Upper lobe of left lung (tissue), 6 donors: Measurements from ENCODE around the gene SERTM1. TPM values are rescaled to one million over a fixed set of nuclear protein-coding genes. Genes with fewer than 3 reads are reported as not detected.

ENCODE experiments used
- ATAC-seq, 2 donors: fragments of 200-7000 bp; cut with Tn5 transposase; one replicate each; pipeline ENCODE4 v1.9.1; 2022; ENCODE audit warnings: mild to moderate bottlenecking in 2 of 2, moderate library complexity in 2 of 2; ENCODE audit not compliant: low FRiP score in 2 of 2
- DNase-seq, 2 donors: peaks; one replicate each; pipeline ENCODE4 v3.0.0-alpha.2; 2019 to 2020
- H3K27ac ChIP-seq, 4 donors: fragments of 200-600 bp; sonication (generic); one replicate each; pipeline ENCODE4 v1.5.1; 2016 to 2019
- H3K27me3 ChIP-seq, 4 donors: fragments of 200-600 bp; sonication (generic); one replicate each; pipeline ENCODE4 v1.5.1; 2017 to 2019
- H3K36me3 ChIP-seq, 4 donors: fragments of 200-600 bp; sonication (generic); one replicate each; pipeline ENCODE4 v1.5.1; 2016 to 2019
- H3K4me1 ChIP-seq, 4 donors: fragments of 200-600 bp; sonication (generic); one replicate each; pipeline ENCODE4 v1.5.1; 2018 to 2019
- H3K4me3 ChIP-seq, 4 donors: fragments of 200-600 bp; sonication (generic); one replicate each; pipeline ENCODE4 v1.5.1; 2017 to 2019; ENCODE audit warnings: mild to moderate bottlenecking in 2 of 4, moderate library complexity in 1 of 4
- H3K9me3 ChIP-seq, 4 donors: fragments of 200-600 bp; sonication (generic); one replicate each; pipeline ENCODE4 v1.5.1; 2018 to 2019
- EP300 ChIP-seq, 4 donors: sonication (generic); formaldehyde crosslinking; IDR thresholded peaks; one replicate each; pipeline ENCODE4 v1.5.1; 2017; ENCODE audit warnings: antibody characterized with exemption in 4 of 4, control low read depth in 2 of 4
- POLR2A ChIP-seq, 4 donors: fragments of 450-650 bp; IDR thresholded peaks; one replicate each; pipeline ENCODE4 v1.5.1; 2016 to 2017; ENCODE audit warnings: antibody characterized with exemption in 4 of 4, mild to moderate bottlenecking in 2 of 4
- POLR2AphosphoS5 ChIP-seq, 2 donors: sonication (generic); formaldehyde crosslinking; IDR thresholded peaks; one replicate each; pipeline ENCODE4 v1.5.1; 2017; ENCODE audit warnings: antibody characterized with exemption in 2 of 2
- WGBS, 2 donors: methylation state at CpG; one replicate each; pipeline ENCODE4 v1.1.5; 2017 to 2018; 5-methylcytosine and 5-hydroxymethylcytosine counted together
- total RNA-seq, 6 donors: library from RNA; depleted of rRNA in 4 of 6; stranded (reverse); fragments of >200 nt in 4 of 6; gene quantifications; one replicate each; pipeline versions ENCODE4 v1.1.0 to v1.2.1, GENCODE V29; 2016 to 2021
- TF ChIP-seq, protein P1 (sequence below), 6 experiments: fragments of 450-650 bp in 4 of 6; fragments of 200-600 bp in 2 of 6; sonication (generic) in 2 of 6; IDR thresholded peaks; one replicate each; pipeline ENCODE4 v1.5.1; 2016 to 2019; ENCODE audit warnings: antibody characterized with exemption in 6 of 6
- donor health status: DM: no; HTN: no; CAD: no; lungs with moderate emphysema.
- donor health status: DM: no; HTN: yes; CAD: no; lungs with severe emphysema.

SERTM1 gene
- total RNA-seq, 6 donors from 2014 or later, result 3.0 to 7.3 (median 3.8) TPM; not detected in 1

DNA sequence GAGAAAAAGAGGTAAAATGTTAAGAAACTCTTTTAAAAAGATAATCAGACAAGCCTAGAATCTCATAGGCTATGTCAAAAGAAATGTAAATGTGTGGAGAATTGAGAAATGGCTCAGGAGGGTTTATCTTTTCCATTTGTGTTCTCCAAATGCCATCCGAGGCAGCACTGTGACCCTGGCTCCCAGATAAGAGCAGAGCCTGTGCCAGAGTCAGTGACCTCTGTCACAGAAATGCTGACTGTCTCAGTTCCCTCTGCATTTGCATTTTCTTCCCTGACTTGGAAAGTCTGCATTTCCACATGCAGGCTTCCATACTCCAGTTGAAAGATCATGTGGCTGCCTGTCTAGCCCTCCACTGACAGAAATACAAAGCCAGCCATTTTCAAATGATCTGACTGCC, 42.0 kb downstream of the SERTM1 start:
- WGBS, 2 donors, result 50 to 52% methylated on average over 1 of the region's 1 CpG
- no peaks in the 10 kb centered on the region for H3K27me3 ChIP-seq
- H3K4me3 ChIP-seq, result no peak overlapping the region
- no peak overlapping the region for H3K27ac ChIP-seq
- DNase-seq (no peak), ATAC-seq (no peak)
- no peaks in the 10 kb centered on the region for H3K36me3 ChIP-seq
- no peaks in the 10 kb centered on the region for H3K4me1 ChIP-seq
- H3K9me3 ChIP-seq, result no peaks in the 10 kb centered on the region
- TF ChIP-seq POLR2A (IDR thresholded peaks at IDR 0.05) (no peak), EP300 (IDR thresholded peaks at IDR 0.05) (no peak), POLR2AphosphoS5 (IDR thresholded peaks at IDR 0.05) (no peak)
- TF ChIP-seq, protein P1, sequence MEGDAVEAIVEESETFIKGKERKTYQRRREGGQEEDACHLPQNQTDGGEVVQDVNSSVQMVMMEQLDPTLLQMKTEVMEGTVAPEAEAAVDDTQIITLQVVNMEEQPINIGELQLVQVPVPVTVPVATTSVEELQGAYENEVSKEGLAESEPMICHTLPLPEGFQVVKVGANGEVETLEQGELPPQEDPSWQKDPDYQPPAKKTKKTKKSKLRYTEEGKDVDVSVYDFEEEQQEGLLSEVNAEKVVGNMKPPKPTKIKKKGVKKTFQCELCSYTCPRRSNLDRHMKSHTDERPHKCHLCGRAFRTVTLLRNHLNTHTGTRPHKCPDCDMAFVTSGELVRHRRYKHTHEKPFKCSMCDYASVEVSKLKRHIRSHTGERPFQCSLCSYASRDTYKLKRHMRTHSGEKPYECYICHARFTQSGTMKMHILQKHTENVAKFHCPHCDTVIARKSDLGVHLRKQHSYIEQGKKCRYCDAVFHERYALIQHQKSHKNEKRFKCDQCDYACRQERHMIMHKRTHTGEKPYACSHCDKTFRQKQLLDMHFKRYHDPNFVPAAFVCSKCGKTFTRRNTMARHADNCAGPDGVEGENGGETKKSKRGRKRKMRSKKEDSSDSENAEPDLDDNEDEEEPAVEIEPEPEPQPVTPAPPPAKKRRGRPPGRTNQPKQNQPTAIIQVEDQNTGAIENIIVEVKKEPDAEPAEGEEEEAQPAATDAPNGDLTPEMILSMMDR (IDR thresholded peaks at IDR 0.05), result no peak

DNA sequence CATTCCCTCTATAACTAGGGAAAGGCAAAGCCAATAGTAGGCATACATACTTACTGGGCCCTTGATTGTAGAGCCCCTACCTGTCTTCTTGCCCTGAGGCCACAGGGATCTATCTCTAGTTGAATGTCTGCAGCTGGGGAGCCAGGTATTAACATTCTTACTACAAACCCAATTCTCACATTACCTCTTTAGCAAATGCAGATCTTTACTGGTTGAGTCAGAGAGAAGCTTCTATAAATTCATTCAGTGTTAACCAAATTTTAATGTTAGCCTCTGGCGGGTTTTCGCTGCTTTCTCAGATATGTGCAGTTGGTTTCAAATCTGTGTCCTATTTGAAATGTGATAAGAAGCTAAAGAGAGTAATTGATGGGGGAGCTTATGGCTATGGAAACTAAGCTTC, 43.2 kb downstream of the SERTM1 start:
- ATAC-seq (no peak), DNase-seq (no peak)
- TF ChIP-seq EP300 (IDR thresholded peaks at IDR 0.05) (no peak), POLR2AphosphoS5 (IDR thresholded peaks at IDR 0.05) (no peak), POLR2A (IDR thresholded peaks at IDR 0.05) (no peak)
- TF ChIP-seq, protein P1 (IDR thresholded peaks at IDR 0.05), result no peak
- no peaks in the 10 kb centered on the region for H3K27me3 ChIP-seq
- WGBS, 2 donors, result 94 to 100% methylated on average over 2 of the region's 2 CpGs
- no peaks in the 10 kb centered on the region for H3K36me3 ChIP-seq
- H3K4me3 ChIP-seq, result no peak overlapping the region
- no peaks in the 10 kb centered on the region for H3K9me3 ChIP-seq
- H3K27ac ChIP-seq, result no peak overlapping the region
- no peaks in the 10 kb centered on the region for H3K4me1 ChIP-seq

DNA sequence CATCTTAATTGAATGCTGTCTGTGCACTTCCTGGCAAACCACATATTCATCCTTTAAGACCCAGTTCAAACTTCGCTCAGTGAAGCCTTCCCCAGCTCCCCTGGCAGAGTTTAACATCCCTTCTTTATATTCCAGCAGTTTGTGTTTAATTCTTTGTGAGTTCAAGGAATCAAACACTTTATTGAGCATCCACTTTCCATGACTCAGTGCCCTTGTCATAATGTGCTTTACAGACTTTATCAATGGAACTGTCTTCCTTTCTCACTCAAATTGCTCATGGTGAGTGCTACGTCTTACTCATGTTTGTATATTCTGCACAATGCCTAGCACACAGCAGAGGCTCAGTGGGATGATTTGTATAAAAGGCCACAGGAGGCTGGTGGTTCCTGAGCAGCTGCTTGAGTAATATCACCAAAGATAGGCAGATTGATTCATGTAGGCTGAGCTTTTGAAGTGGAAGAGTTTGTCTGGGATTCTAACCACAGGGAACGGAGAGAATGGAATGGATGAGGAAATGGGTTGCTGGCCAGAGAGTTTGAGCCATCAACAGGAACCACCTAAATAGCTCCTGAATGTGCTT, 44.2 kb downstream of the SERTM1 start:
- Histone ChIP-seq H3K4me3 (no peak overlapping the region), H3K9me3 (no peaks in the 10 kb centered on the region), H3K36me3 (no peaks in the 10 kb centered on the region), H3K27ac (no peak overlapping the region), H3K27me3 (no peaks in the 10 kb centered on the region), H3K4me1 (no peaks in the 10 kb centered on the region)
- no peak for ATAC-seq
- DNase-seq, result no peak
- WGBS, 2 donors, result 71 to 88% methylated on average over 3 of the region's 3 CpGs
- TF ChIP-seq EP300 (IDR thresholded peaks at IDR 0.05) (no peak), POLR2AphosphoS5 (IDR thresholded peaks at IDR 0.05) (no peak), POLR2A (IDR thresholded peaks at IDR 0.05) (no peak)
- TF ChIP-seq, protein P1 (IDR thresholded peaks at IDR 0.05), result no peak

DNA sequence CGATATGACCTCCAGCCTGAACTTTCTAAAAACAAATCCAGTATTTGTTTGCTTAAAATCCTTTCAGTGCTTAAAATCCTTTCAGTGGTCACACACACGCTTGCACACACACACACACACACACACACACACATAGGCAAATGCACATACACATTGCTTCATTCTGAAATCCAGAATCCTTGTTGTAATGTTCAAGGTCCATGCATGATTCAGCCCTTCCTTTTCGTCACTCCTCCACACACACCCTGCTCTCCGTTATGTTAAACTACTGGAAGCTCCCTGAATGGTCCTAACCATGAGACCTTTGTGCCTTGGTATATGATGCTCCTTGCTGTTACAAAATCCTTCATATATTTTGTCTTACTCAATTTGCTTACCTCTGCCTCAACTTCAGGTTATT, 44.9 kb downstream of the SERTM1 start:
- Histone ChIP-seq H3K36me3 (no peaks in the 10 kb centered on the region), H3K9me3 (no peaks in the 10 kb centered on the region), H3K27ac (no peak overlapping the region), H3K27me3 (no peaks in the 10 kb centered on the region), H3K4me1 (no peaks in the 10 kb centered on the region), H3K4me3 (no peak overlapping the region)
- WGBS, 2 donors, result 85 to 89% methylated on average over 4 of the region's 4 CpGs
- ATAC-seq (no peak), DNase-seq (no peak)
- TF ChIP-seq, protein P1 (IDR thresholded peaks at IDR 0.05), result no peak
- TF ChIP-seq EP300 (IDR thresholded peaks at IDR 0.05), result no peak
- no peak for TF ChIP-seq POLR2AphosphoS5 (IDR thresholded peaks at IDR 0.05)
- no peak for TF ChIP-seq POLR2A (IDR thresholded peaks at IDR 0.05)

DNA sequence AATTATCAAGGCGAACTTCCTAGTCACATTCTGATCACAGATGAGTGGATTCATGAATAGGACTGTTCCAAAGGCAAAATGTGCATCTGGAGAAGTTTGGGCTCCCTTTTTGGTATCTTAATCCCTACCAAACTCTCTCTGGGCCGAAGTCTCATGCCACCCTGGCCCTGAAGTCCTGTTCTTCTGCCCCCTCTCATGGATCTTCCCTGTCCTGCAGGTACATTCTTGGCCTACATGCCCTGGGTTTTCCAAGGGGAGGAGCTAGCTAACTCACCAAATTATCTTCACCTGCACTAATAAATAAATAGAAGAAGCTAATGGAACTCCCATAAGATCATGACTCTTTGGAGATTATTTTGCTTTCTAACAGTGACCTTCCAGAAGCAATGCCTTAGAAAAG, 50.3 kb downstream of the SERTM1 start:
- no peaks in the 10 kb centered on the region for H3K4me1 ChIP-seq
- 80 to 87% methylated on average over 2 of the region's 2 CpGs for WGBS, 2 donors
- no peak for TF ChIP-seq POLR2A (IDR thresholded peaks at IDR 0.05)
- TF ChIP-seq POLR2AphosphoS5 (IDR thresholded peaks at IDR 0.05), result no peak
- no peak for TF ChIP-seq EP300 (IDR thresholded peaks at IDR 0.05)
- TF ChIP-seq, protein P1 (IDR thresholded peaks at IDR 0.05), result no peak
- no peak overlapping the region for H3K27ac ChIP-seq
- ATAC-seq, result no peak
- H3K4me3 ChIP-seq, result no peak overlapping the region
- no peaks in the 10 kb centered on the region for H3K9me3 ChIP-seq
- no peaks in the 10 kb centered on the region for H3K36me3 ChIP-seq
- no peak for DNase-seq
- H3K27me3 ChIP-seq, result no peaks in the 10 kb centered on the region
